Progenitor cell of endocrine pancreas (in vitro differentiated cells): Measurements from ENCODE around the gene GJA5. TPM values are rescaled to one million over a fixed set of nuclear protein-coding genes. Genes with fewer than 3 reads are reported as not detected.

ENCODE experiments used
- DNase-seq: peaks from one replicate; pipeline ENCODE4 v3.0.0; 2021; ENCODE audit warnings: low spot score; ENCODE audit not compliant: unreplicated experiment
- H3K27ac Mint-ChIP-seq: 2 replicates; pipeline ENCODE4 v1.8.0; 2021; ENCODE audit warnings: mild to moderate bottlenecking, moderate library complexity, mixed read lengths
- H3K27me3 Mint-ChIP-seq: 2 replicates; pipeline ENCODE4 v1.8.0; 2021; ENCODE audit warnings: mixed read lengths
- H3K36me3 Mint-ChIP-seq: 2 replicates; pipeline ENCODE4 v1.8.0; 2022; ENCODE audit warnings: mixed read lengths; ENCODE audit not compliant: insufficient read depth
- H3K4me1 Mint-ChIP-seq: 2 replicates; pipeline ENCODE4 v1.8.0; 2021; ENCODE audit warnings: low read depth, mixed read lengths
- H3K4me3 Mint-ChIP-seq: 2 replicates; pipeline ENCODE4 v1.8.0; 2021; ENCODE audit warnings: low read depth, mild to moderate bottlenecking, moderate library complexity, mixed read lengths
- H3K9me3 Mint-ChIP-seq: 2 replicates; pipeline ENCODE4 v1.8.0; 2021; ENCODE audit warnings: low read depth, mixed read lengths
- CTCF ChIP-seq: fragments of 200-600 bp; sonication (generic); IDR thresholded peaks from one replicate; pipeline ENCODE4 v1.5.0; 2021; ENCODE audit warnings: antibody characterized with exemption, mild to moderate bottlenecking; ENCODE audit not compliant: unreplicated experiment
- total RNA-seq: library from RNA; stranded (reverse); gene quantifications from 2 replicates; pipeline ENCODE4 v1.2.1, GENCODE V29; 2021

Gene GJA5
- total RNA-seq, 1 donor from 2014 or later = not detected

- no peak overlapping the region for H3K4me3 Mint-ChIP-seq
- peaks cover 2% of the 10 kb centered on the region for H3K9me3 Mint-ChIP-seq
- H3K4me1 Mint-ChIP-seq = no peaks in the 10 kb centered on the region
- H3K27me3 Mint-ChIP-seq = peaks cover 24% of the 10 kb centered on the region
- no peak overlapping the region for H3K27ac Mint-ChIP-seq
- no peak for TF ChIP-seq CTCF
- no peaks in the 10 kb centered on the region for H3K36me3 Mint-ChIP-seq
- DNase-seq = no peak
Observed at GRCh38 chr1:147717051-147717705, 43.2 kb downstream of the GJA5 start.

GRCh38 chr1:147712605-147713004 is 47.8 kb downstream of the GJA5 start:
- no peaks in the 10 kb centered on the region for H3K4me1 Mint-ChIP-seq
- H3K4me3 Mint-ChIP-seq = no peak overlapping the region
- TF ChIP-seq CTCF = no peak
- no peaks in the 10 kb centered on the region for H3K36me3 Mint-ChIP-seq
- no peak for DNase-seq
- H3K9me3 Mint-ChIP-seq = peaks cover 6% of the 10 kb centered on the region
- peaks cover 20% of the 10 kb centered on the region for H3K27me3 Mint-ChIP-seq
- H3K27ac Mint-ChIP-seq = no peak overlapping the region

Other genes starting within 250 kb of the GJA5 start
- gene BCL9, start 219.1 kb downstream of the GJA5 start, total RNA-seq = 84.8 and 86.7 TPM in 2 replicates
- 24.7 and 25.9 TPM in 2 replicates for gene ACP6, start 90.1 kb downstream of the GJA5 start, total RNA-seq
- not detected in 2 replicates for gene GJA8, start 142.2 kb upstream of the GJA5 start, total RNA-seq
- gene GPR89B, start 167.8 kb upstream of the GJA5 start, total RNA-seq = 21.8 and 22.7 TPM in 2 replicates